Osteoblast (primary cell): ENCODE results near the gene MRPS22. TPM values are rescaled to one million over a fixed set of nuclear protein-coding genes. Genes with fewer than 3 reads are reported as not detected.
A peak's percentile ranks its signal among the peaks of the same experiment; 100 is the strongest.
"Not testable (repeated sequence)": the region's sequence is repeated elsewhere in the genome, so short reads cannot be mapped to it uniquely, and the experiment has no call there.

Experiments
- DNase-seq: peaks from one replicate; pipeline ENCODE4 v3.0.0; 2011; ENCODE audit warnings: low spot score, mixed read lengths; ENCODE audit not compliant: insufficient read length; ENCODE audit errors: missing footprints
- H2AFZ ChIP-seq: 2 replicates; pipeline ENCODE4 v1.6.0; 2011; ENCODE audit warnings: mild to moderate bottlenecking, low read length
- H3K27ac ChIP-seq: 2 replicates; pipeline ENCODE4 v1.5.1; 2011; ENCODE audit warnings: mild to moderate bottlenecking, low read depth, low read length, moderate library complexity
- H3K27me3 ChIP-seq: 2 replicates; pipeline ENCODE4 v1.6.0; 2012; ENCODE audit warnings: mild to moderate bottlenecking, control low read depth, inconsistent platforms, low read length, moderate library complexity; ENCODE audit not compliant: insufficient read depth
- H3K36me3 ChIP-seq: 2 replicates; pipeline ENCODE4 v1.5.1; 2011; ENCODE audit warnings: mild to moderate bottlenecking, low read length, control low read depth, moderate library complexity; ENCODE audit not compliant: insufficient read depth
- H3K4me1 ChIP-seq: 2 replicates; pipeline ENCODE4 v1.5.1; 2011; ENCODE audit warnings: mild to moderate bottlenecking, low read length, control low read depth, moderate library complexity; ENCODE audit not compliant: insufficient read depth
- H3K4me2 ChIP-seq: 2 replicates; pipeline ENCODE4 v1.6.0; 2011; ENCODE audit warnings: mild to moderate bottlenecking, low read length; ENCODE audit not compliant: insufficient read depth
- H3K4me3 ChIP-seq: fragments of 200-600 bp; sonication (generic); 3 replicates; pipeline ENCODE4 v1.5.1; 2012; ENCODE audit warnings: mild to moderate bottlenecking, low read length, inconsistent platforms; ENCODE audit not compliant: insufficient read depth
- H3K79me2 ChIP-seq: 2 replicates; pipeline ENCODE4 v1.6.0; 2012; ENCODE audit warnings: mild to moderate bottlenecking, low read length, control low read depth, inconsistent platforms; ENCODE audit not compliant: insufficient read depth
- H3K9me3 ChIP-seq: 2 replicates; pipeline ENCODE4 v1.5.1; 2011; ENCODE audit warnings: low read depth, low read length, control low read depth
- H4K20me1 ChIP-seq: 2 replicates; pipeline ENCODE4 v1.6.0; 2012; ENCODE audit warnings: mild to moderate bottlenecking, low read length, control low read depth; ENCODE audit not compliant: insufficient read depth
- total RNA-seq: library from RNA; depleted of rRNA; stranded (reverse); fragments of >200 nt; gene quantifications from 2 replicates; pipeline ENCODE4 v1.2.3, GENCODE V29; 2012
- TF ChIP-seq, protein P1 (sequence below): IDR thresholded peaks from 2 replicates; pipeline ENCODE4 v1.5.1; 2011; ENCODE audit warnings: mild to moderate bottlenecking, low read depth, low read length, moderate library complexity; ENCODE audit errors: extremely low read depth

MRPS22 gene
- total RNA-seq, 1 donor: 65.1 TPM

DNA sequence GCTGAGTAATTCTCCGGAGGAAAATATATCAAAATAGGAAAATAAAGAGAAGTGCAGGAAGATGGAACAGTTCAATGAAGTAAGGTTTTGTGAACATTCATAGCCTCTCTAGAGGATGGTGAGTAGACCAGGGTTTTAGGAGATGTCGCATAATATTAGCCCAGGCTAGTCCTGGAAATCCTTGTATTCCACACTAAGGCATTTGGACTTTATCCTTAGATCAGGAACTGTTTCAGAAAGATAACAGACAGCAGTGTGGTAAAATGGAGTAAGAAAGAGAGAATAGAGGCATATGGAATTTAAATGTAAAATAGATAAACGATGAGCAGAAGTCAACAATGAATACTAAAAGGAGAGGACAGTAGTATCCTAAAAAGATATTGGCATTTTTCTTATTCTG lies 33.6 kb downstream of the MRPS22 start:
- Histone ChIP-seq H3K27me3 (no peaks in the 10 kb centered on the region), H3K36me3 (peaks cover 92% of the 10 kb centered on the region), H3K9me3 (no peaks in the 10 kb centered on the region), H3K27ac (no peak overlapping the region), H3K4me1 (no peaks in the 10 kb centered on the region), H4K20me1 (peaks cover 50% of the 10 kb centered on the region), H3K79me2 (peaks cover 64% of the 10 kb centered on the region), H2AFZ (no peak overlapping the region), H3K4me3 (no peak overlapping the region), H3K4me2 (no peak overlapping the region)
- DNase-seq: no peak
- TF ChIP-seq, protein P1, sequence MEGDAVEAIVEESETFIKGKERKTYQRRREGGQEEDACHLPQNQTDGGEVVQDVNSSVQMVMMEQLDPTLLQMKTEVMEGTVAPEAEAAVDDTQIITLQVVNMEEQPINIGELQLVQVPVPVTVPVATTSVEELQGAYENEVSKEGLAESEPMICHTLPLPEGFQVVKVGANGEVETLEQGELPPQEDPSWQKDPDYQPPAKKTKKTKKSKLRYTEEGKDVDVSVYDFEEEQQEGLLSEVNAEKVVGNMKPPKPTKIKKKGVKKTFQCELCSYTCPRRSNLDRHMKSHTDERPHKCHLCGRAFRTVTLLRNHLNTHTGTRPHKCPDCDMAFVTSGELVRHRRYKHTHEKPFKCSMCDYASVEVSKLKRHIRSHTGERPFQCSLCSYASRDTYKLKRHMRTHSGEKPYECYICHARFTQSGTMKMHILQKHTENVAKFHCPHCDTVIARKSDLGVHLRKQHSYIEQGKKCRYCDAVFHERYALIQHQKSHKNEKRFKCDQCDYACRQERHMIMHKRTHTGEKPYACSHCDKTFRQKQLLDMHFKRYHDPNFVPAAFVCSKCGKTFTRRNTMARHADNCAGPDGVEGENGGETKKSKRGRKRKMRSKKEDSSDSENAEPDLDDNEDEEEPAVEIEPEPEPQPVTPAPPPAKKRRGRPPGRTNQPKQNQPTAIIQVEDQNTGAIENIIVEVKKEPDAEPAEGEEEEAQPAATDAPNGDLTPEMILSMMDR: no peak

DNA sequence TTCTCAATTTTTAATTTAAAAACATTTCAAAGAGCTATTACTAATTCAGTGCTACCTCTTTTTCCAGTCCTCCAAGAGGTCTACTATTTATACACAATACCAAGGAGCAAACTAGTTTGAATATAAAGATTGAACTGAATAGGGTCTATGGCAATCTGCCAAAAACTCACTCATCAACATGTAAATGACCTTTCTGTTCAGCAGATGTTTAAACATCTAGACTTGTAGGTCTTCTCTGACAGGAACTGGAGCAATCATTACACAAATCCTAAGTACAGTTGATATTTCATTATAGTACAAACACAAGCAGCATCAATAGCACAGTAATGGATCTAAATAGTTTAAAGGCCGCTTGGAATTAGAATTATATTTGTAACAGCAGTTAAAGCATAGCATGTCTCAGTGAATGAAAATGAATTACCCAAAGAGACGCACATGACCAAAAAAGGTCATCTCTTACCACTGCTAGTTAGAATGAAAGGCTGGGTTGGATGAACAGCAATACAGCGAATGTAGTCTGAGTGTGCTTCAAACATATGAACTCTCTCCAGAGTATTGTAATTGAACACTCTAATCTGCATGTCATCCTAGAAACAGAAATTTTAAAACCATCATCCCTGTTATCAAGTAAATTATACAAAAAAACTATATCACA lies 34.9 kb downstream of the MRPS22 start:
- DNase-seq: peak; percentile 62
- H3K36me3 ChIP-seq: peaks cover 89% of the 10 kb centered on the region

GRCh38 chr3:139380575-139380974 lies 36.8 kb downstream of the MRPS22 start:
- Histone ChIP-seq H3K4me3 (no peak overlapping the region), H3K27ac (no peak overlapping the region), H2AFZ (no peak overlapping the region), H3K9me3 (no peaks in the 10 kb centered on the region), H3K36me3 (peaks cover 75% of the 10 kb centered on the region), H4K20me1 (peaks cover 64% of the 10 kb centered on the region), H3K79me2 (peaks cover 84% of the 10 kb centered on the region), H3K4me1 (peaks cover 3% of the 10 kb centered on the region), H3K4me2 (no peak overlapping the region), H3K27me3 (no peaks in the 10 kb centered on the region)
- no peak for DNase-seq
- TF ChIP-seq, protein P1: no peak

More for the DNA sequence above, 34.9 kb downstream of the MRPS22 start:
- Histone ChIP-seq H3K4me1 (no peaks in the 10 kb centered on the region), H3K4me3 (no peak overlapping the region), H3K27ac (no peak overlapping the region), H4K20me1 (peaks cover 53% of the 10 kb centered on the region), H3K9me3 (no peaks in the 10 kb centered on the region), H3K79me2 (peaks cover 74% of the 10 kb centered on the region), H3K27me3 (no peaks in the 10 kb centered on the region), H3K4me2 (no peak overlapping the region), H2AFZ (no peak overlapping the region)
- TF ChIP-seq, protein P1: no peak

DNA sequence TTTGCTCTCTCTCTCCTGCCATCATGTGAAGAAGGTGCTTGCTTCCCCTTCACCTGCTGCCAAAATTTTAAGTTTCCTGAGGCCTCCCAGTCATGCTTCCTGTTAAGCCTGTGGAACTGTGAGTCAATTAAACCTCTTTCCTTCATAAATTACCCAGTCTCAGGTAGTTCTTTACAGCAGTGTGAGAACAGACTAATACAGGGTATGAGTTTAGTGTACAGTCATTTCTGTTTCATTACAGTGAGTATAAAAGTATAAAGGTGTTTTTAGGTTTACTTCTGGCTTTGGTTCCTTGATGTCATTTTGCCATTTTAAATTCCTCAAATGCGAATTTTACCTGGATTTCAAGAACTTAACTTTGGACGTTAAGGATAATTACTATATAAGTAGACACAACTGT lies 38.5 kb downstream of the MRPS22 start:
- not testable (repeated sequence) for H3K9me3 ChIP-seq, DNase-seq, H3K27me3 ChIP-seq, H3K4me3 ChIP-seq, H3K27ac ChIP-seq, H3K4me2 ChIP-seq, H2AFZ ChIP-seq
- H3K4me1 ChIP-seq: peaks cover 18% of the 10 kb centered on the region
- H3K36me3 ChIP-seq: peaks cover 62% of the 10 kb centered on the region
- peaks cover 75% of the 10 kb centered on the region for H4K20me1 ChIP-seq
- H3K79me2 ChIP-seq: peaks cover 98% of the 10 kb centered on the region
